ENCODE results near the gene PTGR2. TPM values are rescaled to one million over a fixed set of nuclear protein-coding genes. Genes with fewer than 3 reads are reported as not detected.

PTGR2 gene
- total and polyA plus RNA-seq, 2 donors (not counting 1 experiment from before 2014, with no cell fraction given) = 1.2 to 4.5 TPM

- CTCF ChIA-PET = no interaction called here
- intact Hi-C loops (cut with micrococcal nuclease) = loop anchor here (5.0 kb wide), 2 partner anchors 136 to 396 kb away; partner anchors contain the start of gene RIOX1
- peak overlapping the region; percentile 98 for H3K27ac Mint-ChIP-seq
Observed at GRCh38 chr14:73888460-73888725, 36.8 kb downstream of the PTGR2 start.

DNA sequence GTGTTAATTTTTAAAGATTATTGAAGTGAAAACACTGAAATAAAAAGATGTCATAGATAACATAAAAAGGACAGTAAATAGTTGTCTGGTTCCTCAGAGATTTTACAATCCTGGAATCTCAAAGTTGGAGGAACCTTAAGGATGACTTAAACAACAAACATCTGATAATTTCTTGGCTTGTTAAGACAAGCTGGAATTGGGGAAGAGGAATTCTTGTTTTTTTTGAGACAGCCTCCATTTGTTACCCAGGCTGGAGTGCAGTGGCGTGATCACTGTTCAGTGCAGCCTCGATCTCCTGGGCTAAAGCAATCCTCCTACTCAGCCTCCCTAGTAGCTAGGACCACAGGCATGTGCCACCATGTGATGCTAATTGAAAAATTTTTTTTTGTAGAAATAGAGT is 37.3 kb downstream of the PTGR2 start:
- Histone ChIP-seq H4K20me1 (ENCODE audit: control insufficient read depth, insufficient read depth, low read length, poor library complexity, severe bottlenecking) (peaks cover 16% of the 10 kb centered on the region), H3K9ac (ENCODE audit: low read length) (no peak overlapping the region), H3K9me3 (ENCODE audit: control extremely low read depth in 1 of 3, control insufficient read depth in 2 of 3, insufficient read depth in 1 of 3, low read length in 2 of 3) (no peaks in the 10 kb centered on the region), H3K4me2 (replicated peaks; ENCODE audit: low read depth, low read length, poor library complexity, severe bottlenecking) (no peak overlapping the region), H3K27ac (ENCODE audit: low read length in 2 of 2) (peak overlapping the region in 1 of 2 donors; percentile 96), H3K4me1 (ENCODE audit: control insufficient read depth in 2 of 2, insufficient read depth in 2 of 2, low read length in 2 of 2) (peaks cover 18 to 20% of the 10 kb centered on the region in 2 donors), H3K36me3 (replicated peaks in 1 of 2; ENCODE audit: control extremely low read depth in 1 of 2, control insufficient read depth in 1 of 2, extremely low read depth in 1 of 2, insufficient read depth in 2 of 2, low read length in 1 of 2) (peaks cover 0 to 11% of the 10 kb centered on the region in 2 experiments), H3K4me3 (ENCODE audit: control extremely low read depth in 1 of 5, extremely low read depth in 1 of 5, insufficient read depth in 1 of 5, low read depth in 2 of 5, low read length in 4 of 5) (no peak overlapping the region), H3K27me3 (replicated peaks in 1 of 4; ENCODE audit: control extremely low read depth in 1 of 4, control insufficient read depth in 3 of 4, insufficient read depth in 4 of 4, low read length in 3 of 4) (no peaks in the 10 kb centered on the region), H3K79me2 (ENCODE audit: control insufficient read depth, insufficient read depth, low read length) (peaks cover 54% of the 10 kb centered on the region), H2AFZ (ENCODE audit: insufficient read depth, low read depth, low read length, poor library complexity, severe bottlenecking) (no peak overlapping the region)
- DNase-seq = no peak
- H3K4me3 Mint-ChIP-seq = no peak overlapping the region
- intact Hi-C loops (cut with micrococcal nuclease) = loop anchor here (5.0 kb wide), 2 partner anchors 137 to 397 kb away; partner anchors contain the start of gene RIOX1
- no peaks in the 10 kb centered on the region for H3K27me3 Mint-ChIP-seq
- TF ChIP-seq, protein P1, sequence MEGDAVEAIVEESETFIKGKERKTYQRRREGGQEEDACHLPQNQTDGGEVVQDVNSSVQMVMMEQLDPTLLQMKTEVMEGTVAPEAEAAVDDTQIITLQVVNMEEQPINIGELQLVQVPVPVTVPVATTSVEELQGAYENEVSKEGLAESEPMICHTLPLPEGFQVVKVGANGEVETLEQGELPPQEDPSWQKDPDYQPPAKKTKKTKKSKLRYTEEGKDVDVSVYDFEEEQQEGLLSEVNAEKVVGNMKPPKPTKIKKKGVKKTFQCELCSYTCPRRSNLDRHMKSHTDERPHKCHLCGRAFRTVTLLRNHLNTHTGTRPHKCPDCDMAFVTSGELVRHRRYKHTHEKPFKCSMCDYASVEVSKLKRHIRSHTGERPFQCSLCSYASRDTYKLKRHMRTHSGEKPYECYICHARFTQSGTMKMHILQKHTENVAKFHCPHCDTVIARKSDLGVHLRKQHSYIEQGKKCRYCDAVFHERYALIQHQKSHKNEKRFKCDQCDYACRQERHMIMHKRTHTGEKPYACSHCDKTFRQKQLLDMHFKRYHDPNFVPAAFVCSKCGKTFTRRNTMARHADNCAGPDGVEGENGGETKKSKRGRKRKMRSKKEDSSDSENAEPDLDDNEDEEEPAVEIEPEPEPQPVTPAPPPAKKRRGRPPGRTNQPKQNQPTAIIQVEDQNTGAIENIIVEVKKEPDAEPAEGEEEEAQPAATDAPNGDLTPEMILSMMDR (IDR thresholded peaks at IDR 0.05) = no peak
- no peak for TF ChIP-seq EZH2 (IDR thresholded peaks at IDR 0.05; ENCODE audit: borderline replicate concordance, insufficient read depth, low read depth, low read length, poor library complexity, severe bottlenecking)
- POLR2A ChIA-PET = no interaction called here
- H3K9me3 Mint-ChIP-seq (ENCODE audit: insufficient read depth) = no peaks in the 10 kb centered on the region
- CTCF ChIA-PET = no interaction called here
- peaks cover 41% of the 10 kb centered on the region for H3K4me1 Mint-ChIP-seq
- WGBS (ENCODE audit: insufficient coverage) = 100% methylated on average over 1 of the region's 2 CpGs
- H3K27ac Mint-ChIP-seq = no peak overlapping the region
- no peak for ATAC-seq (ENCODE audit: low read depth)

More at GRCh38 chr14:73888460-73888725, 36.8 kb downstream of the PTGR2 start:
- Histone ChIP-seq H4K20me1 (ENCODE audit: control insufficient read depth, insufficient read depth, low read length, poor library complexity, severe bottlenecking) (peaks cover 10% of the 10 kb centered on the region), H2AFZ (ENCODE audit: insufficient read depth, low read depth, low read length, poor library complexity, severe bottlenecking) (no peak overlapping the region), H3K9me3 (ENCODE audit: control extremely low read depth in 1 of 3, control insufficient read depth in 2 of 3, insufficient read depth in 1 of 3, low read length in 2 of 3) (no peaks in the 10 kb centered on the region), H3K4me1 (ENCODE audit: control insufficient read depth in 2 of 2, insufficient read depth in 2 of 2, low read length in 2 of 2) (peaks cover 18 to 20% of the 10 kb centered on the region in 2 donors), H3K79me2 (ENCODE audit: control insufficient read depth, insufficient read depth, low read length) (peaks cover 54% of the 10 kb centered on the region), H3K4me2 (replicated peaks; ENCODE audit: low read depth, low read length, poor library complexity, severe bottlenecking) (peak overlapping the region; percentile 79), H3K9ac (ENCODE audit: low read length) (no peak overlapping the region), H3K27me3 (replicated peaks in 1 of 4; ENCODE audit: control extremely low read depth in 1 of 4, control insufficient read depth in 3 of 4, insufficient read depth in 4 of 4, low read length in 3 of 4) (no peaks in the 10 kb centered on the region), H3K27ac (ENCODE audit: low read length in 2 of 2) (peak overlapping the region in 1 of 2 donors; percentile 96), H3K36me3 (replicated peaks in 1 of 2; ENCODE audit: control extremely low read depth in 1 of 2, control insufficient read depth in 1 of 2, extremely low read depth in 1 of 2, insufficient read depth in 2 of 2, low read length in 1 of 2) (peaks cover 0 to 5% of the 10 kb centered on the region in 2 experiments), H3K4me3 (ENCODE audit: control extremely low read depth in 1 of 5, extremely low read depth in 1 of 5, insufficient read depth in 1 of 5, low read depth in 2 of 5, low read length in 4 of 5) (no peak overlapping the region)
- TF ChIP-seq, protein P1 (IDR thresholded peaks at IDR 0.05) = no peak
- TF ChIP-seq EZH2 (IDR thresholded peaks at IDR 0.05; ENCODE audit: borderline replicate concordance, insufficient read depth, low read depth, low read length, poor library complexity, severe bottlenecking) = no peak
- peaks cover 41% of the 10 kb centered on the region for H3K4me1 Mint-ChIP-seq
- ATAC-seq (ENCODE audit: low read depth) (no peak), DNase-seq (no peak)
- peak overlapping the region; percentile 99 for H3K4me3 Mint-ChIP-seq
- H3K9me3 Mint-ChIP-seq (ENCODE audit: insufficient read depth) = no peaks in the 10 kb centered on the region
- H3K27me3 Mint-ChIP-seq = no peaks in the 10 kb centered on the region
- WGBS (ENCODE audit: insufficient coverage) = no CpG with 5 or more reads among the region's 3 CpGs
- POLR2A ChIA-PET = no interaction called here
